Skin epidermis (tissue), 12 donors: ENCODE results near the gene RILP.

Experiments used
- H3K27ac ChIP-seq, 21 experiments: fragments of 200-600 bp; sonication (generic) in 11 of 21; one replicate each; pipeline ENCODE4 v1.5.0; 2020; ENCODE audit warnings: mild to moderate bottlenecking in 3 of 21, inconsistent platforms in 2 of 21, moderate library complexity in 2 of 21
- H3K4me3 ChIP-seq, 7 experiments: fragments of 200-600 bp; sonication (generic) in 2 of 7; one replicate each; pipeline ENCODE4 v1.5.0; 2020; ENCODE audit warnings: inconsistent platforms in 2 of 7, mild to moderate bottlenecking in 2 of 7, moderate library complexity in 1 of 7

The RILP gene

DNA sequence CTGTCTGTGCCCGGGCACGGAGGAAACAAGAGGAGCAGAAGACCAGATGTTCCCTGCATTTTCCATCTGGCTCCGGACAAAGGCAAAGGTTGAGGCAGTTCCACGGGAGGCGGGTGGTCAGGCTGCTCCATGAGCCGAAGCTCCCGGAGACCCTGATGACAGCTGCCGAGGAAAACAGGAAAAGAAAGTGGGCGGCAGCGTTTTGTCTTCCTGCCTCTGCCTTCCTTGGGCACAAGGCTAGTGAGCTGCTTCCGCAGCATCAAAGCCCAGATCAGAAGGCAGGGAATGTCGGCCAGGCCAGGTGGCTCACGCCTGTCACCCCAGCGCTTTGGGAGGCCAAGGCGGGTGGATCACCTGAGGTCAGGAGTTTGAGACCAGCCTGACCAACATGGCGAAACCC, 37.3 kb downstream of the RILP start:
- Histone ChIP-seq H3K4me3 (no peak overlapping the region), H3K27ac (peak overlapping the region in 9 of 21 experiments; percentile 7 to 70 (median 35))

DNA sequence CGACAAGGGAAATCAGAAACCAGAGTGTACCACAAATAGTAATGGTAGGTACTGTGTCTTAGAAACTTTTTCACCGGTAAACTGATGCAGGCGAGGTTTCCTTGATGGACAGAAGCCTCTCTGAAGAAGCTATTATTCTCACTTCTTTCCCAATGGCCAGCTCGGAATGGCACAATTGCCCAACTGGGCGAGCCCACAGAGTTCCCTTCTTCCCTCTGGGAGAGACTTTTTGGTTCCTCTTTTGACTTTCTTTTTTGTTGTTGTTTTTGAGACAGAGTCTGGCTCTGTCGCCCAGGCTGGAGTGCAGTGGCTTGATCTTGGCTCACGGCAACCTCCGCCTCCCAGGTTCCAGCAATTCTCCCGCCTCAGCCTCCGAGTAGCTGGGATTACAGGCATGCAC, 38.0 kb downstream of the RILP start:
- no peak overlapping the region for H3K4me3 ChIP-seq
- H3K27ac ChIP-seq = peak overlapping the region in 10 of 21 experiments; percentile 7 to 70 (median 32)

DNA sequence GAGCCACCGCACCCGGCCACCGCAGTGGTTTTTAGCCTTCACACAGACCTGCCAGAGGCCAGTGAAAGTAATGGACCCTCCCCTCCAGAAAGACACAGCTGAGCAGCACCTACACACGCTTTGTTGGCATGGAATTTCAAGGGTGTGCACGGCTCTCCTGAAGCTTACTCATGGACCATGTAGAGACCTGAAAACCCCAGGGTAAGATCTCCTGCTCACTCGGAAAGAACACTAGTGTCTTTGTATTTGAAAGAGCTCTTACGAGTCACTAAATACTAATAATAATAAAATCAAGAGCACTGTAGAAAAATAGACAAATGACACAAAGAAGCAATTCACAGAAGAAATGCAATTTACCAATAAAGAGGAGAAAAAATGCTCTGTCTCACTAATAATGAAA, 41.0 kb downstream of the RILP start:
- Histone ChIP-seq H3K27ac (peak overlapping the region in 8 of 21 experiments; percentile 18 to 72 (median 50)), H3K4me3 (no peak overlapping the region)

DNA sequence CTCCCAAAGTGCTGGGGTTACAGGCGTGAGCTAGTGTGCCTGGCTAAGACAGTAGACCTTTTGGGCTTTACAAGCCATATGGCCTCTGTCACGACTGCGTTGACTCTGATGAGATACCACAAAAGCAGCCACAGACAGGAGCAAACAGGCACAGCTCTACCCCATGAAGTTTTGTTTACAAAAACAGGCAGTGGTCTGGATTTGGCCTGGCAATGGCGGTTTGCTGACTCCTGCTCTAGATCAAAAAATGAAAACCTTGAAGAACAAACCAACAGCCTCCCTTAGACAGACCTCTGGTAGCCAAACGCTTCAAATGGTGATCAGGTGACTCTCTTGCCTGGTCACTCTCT, 41.7 kb downstream of the RILP start:
- H3K27ac ChIP-seq = peak overlapping the region in 17 of 21 experiments; percentile 10 to 72 (median 58)

GRCh38 chr17:1606352-1606985, 43.2 kb downstream of the RILP start:
- H3K27ac ChIP-seq = peak overlapping the region in 19 of 21 experiments; percentile 7 to 72 (median 60)
- H3K4me3 ChIP-seq = no peak overlapping the region

More for the DNA sequence above, 41.7 kb downstream of the RILP start:
- H3K4me3 ChIP-seq = no peak overlapping the region

DNA sequence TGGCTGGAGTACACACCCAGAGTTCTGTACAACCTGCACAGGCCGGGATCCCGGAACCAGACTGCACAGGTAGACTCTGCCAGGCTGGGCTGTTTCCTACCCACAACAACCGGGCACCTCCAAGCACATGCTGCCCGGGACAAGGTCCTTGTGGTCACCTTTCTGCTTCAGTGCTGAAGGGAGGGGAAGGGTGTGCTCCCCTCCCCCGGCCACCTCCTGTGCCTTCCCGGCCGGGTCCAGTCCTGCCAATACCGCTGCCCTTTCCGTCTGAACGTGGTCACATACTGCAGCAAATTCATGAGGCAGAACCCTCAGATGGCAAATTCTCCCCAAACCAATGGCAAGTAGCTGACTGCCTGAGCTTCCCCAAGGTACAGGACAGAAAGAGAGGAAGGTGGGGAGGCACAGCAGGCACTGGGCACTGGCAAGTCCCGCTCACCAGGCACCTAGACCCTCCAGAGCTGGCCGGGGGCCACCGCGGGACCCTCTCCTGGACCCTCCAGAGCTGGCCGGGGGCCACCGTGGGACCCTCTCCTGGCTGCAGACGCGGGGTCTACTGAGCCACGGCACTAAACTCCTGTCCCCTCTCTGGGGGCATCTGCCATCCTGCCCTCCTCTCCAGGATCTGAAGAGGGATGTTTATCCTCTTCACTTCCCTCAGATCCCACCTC, 43.9 kb downstream of the RILP start:
- Histone ChIP-seq H3K27ac (peak overlapping the region in 9 of 21 experiments; percentile 5 to 70 (median 39)), H3K4me3 (no peak overlapping the region)

- Histone ChIP-seq H3K4me3 (no peak overlapping the region), H3K27ac (peak overlapping the region in 1 of 21 experiments; percentile 25)
Measured at GRCh38 chr17:1604831-1605528, 44.7 kb downstream of the RILP start.

GRCh38 chr17:1601571-1601970, 48.1 kb downstream of the RILP start:
- H3K27ac ChIP-seq = no peak overlapping the region
- H3K4me3 ChIP-seq = no peak overlapping the region

DNA sequence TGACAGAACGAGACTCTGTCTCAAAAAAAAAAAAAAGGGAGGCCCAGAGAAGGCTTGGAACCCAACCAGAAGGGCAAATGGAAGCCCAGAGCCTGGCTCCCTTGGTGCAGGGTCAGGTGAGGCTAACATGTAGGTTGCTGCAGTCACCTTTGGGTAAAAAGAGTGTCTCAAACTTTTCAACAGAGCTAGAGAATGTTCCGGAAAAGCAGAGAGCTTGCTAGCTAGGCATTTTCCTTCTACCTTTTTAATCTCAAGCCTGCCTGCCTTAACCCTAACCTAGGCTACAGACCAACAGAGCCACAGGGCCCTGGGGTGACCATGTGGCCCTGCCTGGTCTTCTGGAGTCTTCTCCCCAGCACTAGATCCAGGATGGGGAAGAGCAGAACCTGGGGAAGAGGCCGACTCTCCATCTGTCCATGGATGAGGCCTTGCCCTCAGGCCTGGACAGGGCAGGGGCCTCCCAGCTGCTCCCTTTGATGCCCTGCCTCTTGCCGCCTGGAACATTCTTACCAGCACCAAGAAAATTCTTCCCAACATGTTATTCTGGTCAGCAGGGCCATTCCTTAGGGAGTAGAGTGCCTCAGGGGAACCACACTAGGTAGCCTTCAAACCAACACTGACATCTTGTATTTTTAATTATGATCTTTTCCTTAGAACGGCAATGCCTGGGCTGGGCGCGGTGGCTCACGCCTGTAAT, 51.1 kb downstream of the RILP start:
- Histone ChIP-seq H3K4me3 (no peak overlapping the region), H3K27ac (no peak overlapping the region)

DNA sequence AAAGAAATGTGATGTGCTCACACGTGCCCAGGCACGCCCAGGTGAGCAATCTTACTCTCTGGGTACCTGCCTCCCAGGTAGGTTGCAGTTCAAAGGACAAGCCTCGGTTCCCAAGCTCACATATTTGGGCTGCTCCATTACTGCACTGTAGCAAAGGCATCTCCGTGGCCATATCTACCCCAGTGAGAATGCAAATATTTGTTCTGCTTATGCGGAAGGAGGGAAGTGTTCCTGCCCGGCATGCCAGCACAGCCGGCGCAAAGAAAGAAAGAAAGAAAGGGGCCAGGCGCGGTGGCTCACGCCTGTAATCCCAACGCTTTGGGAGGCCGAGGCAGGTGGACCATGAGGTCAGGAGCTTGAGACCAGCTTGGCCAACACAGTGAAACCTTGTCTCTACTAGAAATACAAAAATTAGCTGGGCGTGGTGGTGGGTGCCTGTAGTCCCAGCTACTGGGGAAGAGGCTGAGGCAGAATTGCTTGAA, 51.8 kb downstream of the RILP start:
- H3K4me3 ChIP-seq = no peak overlapping the region
- H3K27ac ChIP-seq = no peak overlapping the region
